Hepatocyte (in vitro differentiated cells): ENCODE results near the gene SLC15A3. TPM values are rescaled to one million over a fixed set of nuclear protein-coding genes. Genes with fewer than 3 reads are reported as not detected.

ENCODE experiments used
- DNase-seq: peaks from one replicate; pipeline ENCODE4 v3.0.0-alpha.2; 2016; ENCODE audit warnings: low spot score
- H2AFZ ChIP-seq: fragments of 200-600 bp; sonication (generic); 2 replicates; pipeline ENCODE4 v1.6.0; 2016; ENCODE audit warnings: antibody characterized with exemption, mild to moderate bottlenecking
- H3K27ac ChIP-seq: fragments of 200-600 bp; sonication (generic); 2 replicates; pipeline ENCODE4 v1.5.1; 2016; ENCODE audit warnings: mild to moderate bottlenecking
- H3K27me3 ChIP-seq: fragments of 200-600 bp; sonication (generic); 2 replicates; pipeline ENCODE4 v1.6.1; 2016
- H3K36me3 ChIP-seq: fragments of 200-600 bp; sonication (generic); replicated peaks from 2 replicates; pipeline ENCODE4 v1.5.1; 2016; ENCODE audit warnings: low read depth; ENCODE audit not compliant: insufficient read depth
- H3K4me1 ChIP-seq: fragments of 200-600 bp; sonication (generic); 2 replicates; pipeline ENCODE4 v1.5.1; 2016; ENCODE audit warnings: mild to moderate bottlenecking, moderate library complexity; ENCODE audit not compliant: insufficient read depth
- H3K4me2 ChIP-seq: fragments of 200-600 bp; sonication (generic); 2 replicates; pipeline ENCODE4 v1.6.0; 2016
- H3K4me3 ChIP-seq: fragments of 200-600 bp; sonication (generic); 2 replicates; pipeline ENCODE4 v1.5.1; 2016; ENCODE audit warnings: mild to moderate bottlenecking
- H3K79me2 ChIP-seq: fragments of 200-600 bp; sonication (generic); 2 replicates; pipeline ENCODE4 v1.6.0; 2017; ENCODE audit warnings: mild to moderate bottlenecking
- H3K9me2 ChIP-seq: fragments of 200-600 bp; sonication (generic); replicated peaks from 2 replicates; pipeline ENCODE4 v1.6.0; 2017; ENCODE audit warnings: mild to moderate bottlenecking; ENCODE audit not compliant: insufficient read depth
- H3K9me3 ChIP-seq: fragments of 200-600 bp; sonication (generic); 2 replicates; pipeline ENCODE4 v1.5.1; 2016; ENCODE audit warnings: low read depth, mild to moderate bottlenecking
- H4K20me1 ChIP-seq: fragments of 200-600 bp; sonication (generic); 2 replicates; pipeline ENCODE4 v1.6.0; 2016; ENCODE audit warnings: mild to moderate bottlenecking; ENCODE audit not compliant: insufficient read depth, poor library complexity, severe bottlenecking
- CTCF ChIP-seq: fragments of 200-600 bp; sonication (generic); IDR thresholded peaks from 2 replicates; pipeline ENCODE4 v1.5.1; 2016; ENCODE audit warnings: antibody characterized with exemption, mild to moderate bottlenecking; ENCODE audit not compliant: poor library complexity
- EZH2 ChIP-seq: fragments of 200-600 bp; sonication (generic); IDR thresholded peaks from 2 replicates; pipeline ENCODE4 v1.6.1; 2016; ENCODE audit warnings: antibody characterized with exemption, mild to moderate bottlenecking, borderline replicate concordance
- EZH2phosphoT487 ChIP-seq: fragments of 200-600 bp; sonication (generic); IDR thresholded peaks from one replicate; pipeline ENCODE4 v1.6.1; 2018; ENCODE audit warnings: antibody characterized with exemption, mild to moderate bottlenecking, low read depth, moderate library complexity; ENCODE audit not compliant: unreplicated experiment, severe bottlenecking
- WGBS: methylation state at CpG from one replicate; pipeline ENCODE4 v1.1.6; 2016; ENCODE audit warnings: low lambda C conversion rate; ENCODE audit errors: missing lambda C conversion rate; 5-methylcytosine and 5-hydroxymethylcytosine counted together
- polyA plus RNA-seq: library from polyadenylated mRNA; unstranded; fragments of >200 nt; fragmentation: Nextera tagmentation; extraction: Ambion mirVana; gene quantifications from 2 replicates; pipeline ENCODE4 v1.2.1, GENCODE V29; 2016
- total RNA-seq: library from RNA; depleted of rRNA; stranded (reverse); fragments of >200 nt; gene quantifications from 2 replicates; pipeline ENCODE4 v1.2.3, GENCODE V29; 2014

The SLC15A3 gene
- total and polyA plus RNA-seq, 2 experiments from 2014 or later: 0.56 to 3.3 TPM

GRCh38 chr11:60924906-60925853 lies 26.8 kb downstream of the SLC15A3 start:
- no peaks in the 10 kb centered on the region for H3K27me3 ChIP-seq
- no peaks in the 10 kb centered on the region for H3K9me2 ChIP-seq
- peaks cover 10% of the 10 kb centered on the region for H3K79me2 ChIP-seq
- TF ChIP-seq CTCF (no peak), EZH2phosphoT487 (no peak), EZH2 (no peak)
- H3K9me3 ChIP-seq: no peaks in the 10 kb centered on the region
- peak overlapping the region; percentile 98 for H3K4me2 ChIP-seq
- peak overlapping the region; percentile 94 for H2AFZ ChIP-seq
- H3K27ac ChIP-seq: no peak overlapping the region
- no peaks in the 10 kb centered on the region for H4K20me1 ChIP-seq
- H3K4me1 ChIP-seq: peaks cover 5% of the 10 kb centered on the region
- WGBS: 10% methylated on average over 16 of the region's 35 CpGs
- no peak for DNase-seq
- H3K4me3 ChIP-seq: peak overlapping the region; percentile 94
- H3K36me3 ChIP-seq: no peaks in the 10 kb centered on the region

GRCh38 chr11:60924110-60924905 lies 27.7 kb downstream of the SLC15A3 start, which contains the start of gene TMEM132A:
TSS of gene TMEM132A (plus strand) at chr11:60924460. CDS start at chr11:60924634, 174 bp downstream.
- Histone ChIP-seq H3K4me1 (peaks cover 5% of the 10 kb centered on the region), H3K9me2 (no peaks in the 10 kb centered on the region), H2AFZ (peak within 1 kb of the TSS; percentile 94), H3K4me2 (peak within 1 kb of the TSS; percentile 98), H3K27ac (no peak within 1 kb of the TSS), H3K4me3 (peak within 1 kb of the TSS; percentile 94), H3K9me3 (no peaks in the 10 kb centered on the region), H3K36me3 (no peaks in the 10 kb centered on the region), H3K79me2 (peaks cover 18% of the 10 kb centered on the region), H4K20me1 (no peaks in the 10 kb centered on the region), H3K27me3 (no peaks in the 10 kb centered on the region)
- TF ChIP-seq EZH2phosphoT487 (no peak), EZH2 (no peak), CTCF (no peak)
- DNase-seq: peak; percentile 84
- 3% methylated on average over 19 of the region's 69 CpGs for WGBS

DNA sequence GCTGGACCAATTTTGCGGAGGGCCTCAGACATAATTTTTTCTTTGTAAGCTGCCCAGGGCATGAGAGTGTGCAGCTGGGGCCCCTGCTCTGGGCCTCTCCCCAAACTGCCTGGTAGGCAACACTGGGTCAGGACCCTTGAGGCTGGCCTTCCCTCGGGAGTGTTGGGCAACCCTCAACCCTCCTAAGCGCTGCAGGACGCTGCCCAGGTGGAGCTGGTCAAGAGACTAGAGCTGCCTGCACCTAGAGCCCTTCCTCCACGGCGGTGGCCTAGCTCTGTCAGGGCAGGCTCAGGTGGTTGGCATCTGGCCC lies 28.2 kb downstream of the SLC15A3 start:
- H3K9me2 ChIP-seq: no peaks in the 10 kb centered on the region
- H3K4me1 ChIP-seq: peaks cover 8% of the 10 kb centered on the region
- H3K27me3 ChIP-seq: no peaks in the 10 kb centered on the region
- no peak for TF ChIP-seq CTCF
- TF ChIP-seq EZH2: no peak
- no peak for TF ChIP-seq EZH2phosphoT487
- H3K36me3 ChIP-seq: no peaks in the 10 kb centered on the region
- H3K9me3 ChIP-seq: no peaks in the 10 kb centered on the region
- no peaks in the 10 kb centered on the region for H4K20me1 ChIP-seq
- no peak overlapping the region for H2AFZ ChIP-seq
- WGBS: 58% methylated on average over 6 of the region's 6 CpGs
- no peak for DNase-seq
- peak overlapping the region; percentile 94 for H3K4me3 ChIP-seq
- peaks cover 21% of the 10 kb centered on the region for H3K79me2 ChIP-seq
- peak overlapping the region; percentile 98 for H3K4me2 ChIP-seq
- H3K27ac ChIP-seq: no peak overlapping the region
